Natural killer cell (primary cell): ENCODE measurements around the gene CACNA1B. TPM values are rescaled to one million over a fixed set of nuclear protein-coding genes. Genes with fewer than 3 reads are reported as not detected.

Experiments
- ATAC-seq, 3 donors: fragments of 150-1000 bp in 2 of 3; fragments of 200-7000 bp in 1 of 3; cut with Tn5 transposase; 1 replicate in 1 of 3; 2 replicates in 2 of 3; pipeline ENCODE4 v1.10.0; 2021; ENCODE audit warnings: mild to moderate bottlenecking in 2 of 3, moderate library complexity in 2 of 3
- DNase-seq, 2 donors: peaks; one replicate each; pipeline versions ENCODE4 v3.0.0 to v3.0.0-alpha.2; 2013 to 2021; ENCODE audit warnings: mixed read lengths in 1 of 2
- H3K27ac ChIP-seq: one replicate; pipeline ENCODE4 v1.5.1; 2013; ENCODE audit warnings: mild to moderate bottlenecking, low read length
- H3K27me3 ChIP-seq: one replicate; pipeline ENCODE4 v1.6.1; 2013; ENCODE audit warnings: low read length; ENCODE audit not compliant: control insufficient read depth, insufficient read depth
- H3K36me3 ChIP-seq: one replicate; pipeline ENCODE4 v1.6.1; 2013; ENCODE audit warnings: low read length; ENCODE audit not compliant: control insufficient read depth, insufficient read depth
- H3K4me1 ChIP-seq: one replicate; pipeline ENCODE4 v1.6.1; 2013; ENCODE audit warnings: low read length; ENCODE audit not compliant: control insufficient read depth, insufficient read depth
- H3K4me3 ChIP-seq: one replicate; pipeline ENCODE4 v1.5.1; 2013; ENCODE audit warnings: low read length
- H3K9me3 ChIP-seq: one replicate; pipeline ENCODE4 v1.6.1; 2013; ENCODE audit warnings: low read length; ENCODE audit not compliant: control insufficient read depth, insufficient read depth
- H3K27ac Mint-ChIP-seq, 2 donors: one replicate each; pipeline ENCODE4 v1.8.0; 2022; ENCODE audit warnings: mild to moderate bottlenecking in 2 of 2, mixed read lengths in 2 of 2, moderate library complexity in 1 of 2
- H3K27me3 Mint-ChIP-seq, 2 donors: one replicate each; pipeline ENCODE4 v1.8.0; 2022; ENCODE audit warnings: low read depth in 2 of 2, mixed read lengths in 2 of 2
- H3K36me3 Mint-ChIP-seq: one replicate; pipeline ENCODE4 v1.8.0; 2022; ENCODE audit warnings: mixed read lengths
- H3K4me1 Mint-ChIP-seq, 2 donors: one replicate each; pipeline ENCODE4 v1.8.0; 2022; ENCODE audit warnings: mixed read lengths in 2 of 2
- H3K4me3 Mint-ChIP-seq: one replicate; pipeline ENCODE4 v1.8.0; 2022; ENCODE audit warnings: mild to moderate bottlenecking, moderate library complexity, mixed read lengths
- H3K9me3 Mint-ChIP-seq, 2 donors: one replicate each; pipeline ENCODE4 v1.8.0; 2022; ENCODE audit warnings: mixed read lengths in 2 of 2
- CTCF ChIP-seq: fragments of 200-600 bp; IDR thresholded peaks from one replicate; pipeline ENCODE4 v1.8.0; 2022; ENCODE audit warnings: antibody characterized with exemption
- WGBS: methylation state at CpG from one replicate; pipeline ENCODE4 v1.1.7; 2013; ENCODE audit warnings: missing lambda C conversion rate; ENCODE audit not compliant: insufficient coverage; 5-methylcytosine and 5-hydroxymethylcytosine counted together
- intact Hi-C: fragments of 100-400 bp; cut with micrococcal nuclease; formaldehyde crosslinking; loops from one replicate; pipeline ENCODE4 v1.14.2; 2022
- total RNA-seq, 4 donors: library from RNA; stranded (reverse); fragments of 120-200 nt in 1 of 4; gene quantifications; one replicate each; pipeline versions ENCODE4 v1.2.3 to v1.2.4, GENCODE V29; 2013 to 2022

Gene CACNA1B
- total RNA-seq, 3 donors from 2014 or later (not counting 1 experiment from before 2014, with no cell fraction given), result 0.07 TPM; not detected in 2

- H3K4me1 Mint-ChIP-seq, result no peaks in the 10 kb centered on the region
- no peaks in the 10 kb centered on the region for H3K36me3 Mint-ChIP-seq
- H3K9me3 Mint-ChIP-seq, result no peaks in the 10 kb centered on the region
- Histone ChIP-seq H3K27ac (no peak overlapping the region), H3K4me3 (no peak overlapping the region), H3K27me3 (no peaks in the 10 kb centered on the region), H3K4me1 (no peaks in the 10 kb centered on the region), H3K36me3 (no peaks in the 10 kb centered on the region), H3K9me3 (no peaks in the 10 kb centered on the region)
- no peak for TF ChIP-seq CTCF
- H3K4me3 Mint-ChIP-seq, result no peak overlapping the region
- intact Hi-C loops, result no loop called here
- no peak for ATAC-seq
- peaks cover 7 to 17% of the 10 kb centered on the region in 2 donors for H3K27me3 Mint-ChIP-seq
- no peak overlapping the region for H3K27ac Mint-ChIP-seq
- 93% methylated on average over 9 of the region's 9 CpGs for WGBS
- DNase-seq, result no peak
Observed at GRCh38 chr9:138077126-138077525, 199.5 kb downstream of the CACNA1B start.

- intact Hi-C loops, result no loop called here
Observed at GRCh38 chr9:138077898-138078540, 200.4 kb downstream of the CACNA1B start.

GRCh38 chr9:138078846-138079245, 201.3 kb downstream of the CACNA1B start:
- Mint-ChIP-seq H3K27me3 (peaks cover 7 to 17% of the 10 kb centered on the region in 2 donors), H3K9me3 (no peaks in the 10 kb centered on the region), H3K4me3 (no peak overlapping the region), H3K27ac (no peak overlapping the region), H3K4me1 (no peaks in the 10 kb centered on the region), H3K36me3 (no peaks in the 10 kb centered on the region)
- ATAC-seq (no peak), DNase-seq (no peak)
- Histone ChIP-seq H3K4me3 (no peak overlapping the region), H3K27ac (no peak overlapping the region), H3K4me1 (no peaks in the 10 kb centered on the region), H3K9me3 (no peaks in the 10 kb centered on the region), H3K36me3 (no peaks in the 10 kb centered on the region), H3K27me3 (peaks cover 2% of the 10 kb centered on the region)
- intact Hi-C loops, result no loop called here
- WGBS, result 90% methylated on average over 9 of the region's 9 CpGs
- no peak for TF ChIP-seq CTCF

More at GRCh38 chr9:138077898-138078540, 200.4 kb downstream of the CACNA1B start:
- no peak for TF ChIP-seq CTCF
- no peaks in the 10 kb centered on the region for H3K36me3 Mint-ChIP-seq
- Histone ChIP-seq H3K27me3 (no peaks in the 10 kb centered on the region), H3K36me3 (no peaks in the 10 kb centered on the region), H3K27ac (no peak overlapping the region), H3K9me3 (no peaks in the 10 kb centered on the region), H3K4me1 (no peaks in the 10 kb centered on the region), H3K4me3 (no peak overlapping the region)
- H3K4me1 Mint-ChIP-seq, result no peaks in the 10 kb centered on the region
- H3K4me3 Mint-ChIP-seq, result no peak overlapping the region
- no peaks in the 10 kb centered on the region for H3K9me3 Mint-ChIP-seq
- peak in 1 of 2 donors; percentile 2 for DNase-seq
- H3K27ac Mint-ChIP-seq, result no peak overlapping the region
- 85% methylated on average over 13 of the region's 13 CpGs for WGBS
- no peak for ATAC-seq
- peaks cover 7 to 17% of the 10 kb centered on the region in 2 donors for H3K27me3 Mint-ChIP-seq

GRCh38 chr9:138080979-138081378, 203.4 kb downstream of the CACNA1B start:
- intact Hi-C loops, result no loop called here
- no peak for ATAC-seq
- no peak overlapping the region for H3K27ac ChIP-seq
- no peaks in the 10 kb centered on the region for H3K36me3 ChIP-seq
- H3K4me1 ChIP-seq, result no peaks in the 10 kb centered on the region
- Mint-ChIP-seq H3K4me3 (no peak overlapping the region), H3K27ac (no peak overlapping the region), H3K4me1 (no peaks in the 10 kb centered on the region), H3K9me3 (peaks cover 8 to 12% of the 10 kb centered on the region in 2 donors), H3K27me3 (peaks cover 18 to 19% of the 10 kb centered on the region in 2 donors), H3K36me3 (peaks cover 14% of the 10 kb centered on the region)
- WGBS, result 79% methylated on average over 5 of the region's 5 CpGs
- peaks cover 2% of the 10 kb centered on the region for H3K27me3 ChIP-seq
- no peak overlapping the region for H3K4me3 ChIP-seq
- H3K9me3 ChIP-seq, result peaks cover 2% of the 10 kb centered on the region
- no peak for TF ChIP-seq CTCF
- DNase-seq, result no peak
